HG02678 (cell line): Measurements from ENCODE around the gene MAP4K1.
"Not testable (repeated sequence)": the region's sequence is repeated elsewhere in the genome, so short reads cannot be mapped to it uniquely, and the experiment has no call there.

Experiments used
- ATAC-seq: cut with Tn5 transposase; IDR thresholded peaks from one replicate; pipeline ENCODE4 v1.9.1; 2021; ENCODE audit warnings: mild to moderate bottlenecking, moderate library complexity; ENCODE audit not compliant: unreplicated experiment

The MAP4K1 gene

GRCh38 chr19:38579304-38579703 is 38.4 kb downstream of the MAP4K1 start:
- not testable (repeated sequence) for ATAC-seq

- ATAC-seq = no peak
These were observed 39.9 kb downstream of the MAP4K1 start for GRCh38 chr19:38577826-38578225.

- ATAC-seq = no peak
These were observed 46.1 kb downstream of the MAP4K1 start for GRCh38 chr19:38571682-38572081.

GRCh38 chr19:38569368-38569983 is 48.3 kb downstream of the MAP4K1 start:
- ATAC-seq = no peak

- no peak for ATAC-seq
These were observed 52.1 kb downstream of the MAP4K1 start for GRCh38 chr19:38565691-38566105.

GRCh38 chr19:38564981-38565690 is 52.6 kb downstream of the MAP4K1 start:
- no peak for ATAC-seq

GRCh38 chr19:38563475-38563874 is 54.3 kb downstream of the MAP4K1 start:
- ATAC-seq = no peak

GRCh38 chr19:38562096-38562495 is 55.7 kb downstream of the MAP4K1 start:
- ATAC-seq = no peak

GRCh38 chr19:38561658-38562057 is 56.1 kb downstream of the MAP4K1 start:
- no peak for ATAC-seq

- ATAC-seq = no peak
These were observed 56.6 kb downstream of the MAP4K1 start for GRCh38 chr19:38561053-38561606.

- ATAC-seq = peak; percentile 75
These were observed 58.0 kb downstream of the MAP4K1 start for GRCh38 chr19:38559428-38560401.

GRCh38 chr19:38558933-38559332 is 58.8 kb downstream of the MAP4K1 start:
- not testable (repeated sequence) for ATAC-seq

- peak; percentile 46 for ATAC-seq
These were observed 60.5 kb downstream of the MAP4K1 start for GRCh38 chr19:38557205-38557799.

GRCh38 chr19:38556521-38557174 is 61.1 kb downstream of the MAP4K1 start:
- ATAC-seq = no peak

- no peak for ATAC-seq
These were observed 62.6 kb downstream of the MAP4K1 start for GRCh38 chr19:38555200-38555599.

GRCh38 chr19:38554676-38555141 is 63.0 kb downstream of the MAP4K1 start:
- no peak for ATAC-seq

- ATAC-seq = not testable (repeated sequence)
These were observed 64.5 kb downstream of the MAP4K1 start for GRCh38 chr19:38553239-38553638.

GRCh38 chr19:38551450-38551813 is 66.3 kb downstream of the MAP4K1 start:
- ATAC-seq = peak; percentile 47

- no peak for ATAC-seq
These were observed 67.4 kb downstream of the MAP4K1 start for GRCh38 chr19:38550376-38550775.

- ATAC-seq = no peak
These were observed 67.8 kb downstream of the MAP4K1 start for GRCh38 chr19:38549942-38550341.
